GM21367 (cell line): Measurements from ENCODE around the gene GSDME.

ENCODE experiments used
- ATAC-seq: cut with Tn5 transposase; IDR thresholded peaks from one replicate; pipeline ENCODE4 v1.9.1; 2021; ENCODE audit not compliant: unreplicated experiment

Gene GSDME

GRCh38 chr7:24707988-24708615, 49.2 kb downstream of the GSDME start:
- no peak for ATAC-seq

DNA sequence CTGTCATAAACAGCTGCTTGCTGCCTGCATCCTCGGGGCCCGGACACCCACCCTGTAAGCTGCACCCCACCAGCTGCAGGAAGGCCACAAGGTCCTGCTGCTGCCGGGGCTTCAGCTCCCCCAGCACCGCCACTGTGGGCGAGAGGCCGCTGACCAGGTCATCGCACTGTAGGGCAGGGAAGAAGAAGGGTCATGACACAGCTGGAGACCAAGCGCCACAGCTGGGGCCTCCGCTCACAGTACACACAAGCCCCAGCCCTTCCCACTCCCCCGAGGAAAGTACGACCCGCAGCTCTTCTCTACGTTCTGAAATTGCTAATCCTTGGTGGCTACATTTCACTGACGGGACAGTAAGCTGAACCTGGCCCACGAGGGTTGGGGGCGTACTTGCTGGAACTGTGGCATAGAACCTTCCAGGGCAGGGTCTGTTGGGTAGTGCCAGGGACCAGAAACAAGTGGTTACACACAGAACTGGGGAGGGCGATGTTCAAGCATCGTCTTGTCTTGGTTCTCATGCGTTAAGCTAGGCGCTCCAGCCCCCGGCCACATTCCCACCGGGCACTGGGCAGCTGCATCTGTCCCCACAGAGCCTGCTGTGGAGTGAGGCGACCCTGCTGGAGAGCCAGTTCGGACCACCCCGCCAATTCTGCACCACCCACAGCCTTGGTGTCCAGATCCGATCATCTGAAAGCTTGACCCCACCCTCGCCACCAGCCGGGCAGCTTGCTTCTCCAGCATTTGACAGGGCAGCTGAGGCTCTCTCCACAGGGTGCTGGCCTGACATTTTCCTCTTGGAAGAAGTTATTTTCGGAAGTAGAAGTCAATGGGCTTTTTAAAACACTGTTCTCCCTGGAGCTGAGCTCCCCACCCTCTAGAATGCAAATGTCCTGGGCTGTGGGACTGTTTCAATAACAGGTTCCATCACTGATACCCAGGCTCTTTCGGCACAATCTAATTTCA, 50.8 kb downstream of the GSDME start:
- ATAC-seq, result no peak

GRCh38 chr7:24705461-24705954, 51.8 kb downstream of the GSDME start:
- no peak for ATAC-seq

DNA sequence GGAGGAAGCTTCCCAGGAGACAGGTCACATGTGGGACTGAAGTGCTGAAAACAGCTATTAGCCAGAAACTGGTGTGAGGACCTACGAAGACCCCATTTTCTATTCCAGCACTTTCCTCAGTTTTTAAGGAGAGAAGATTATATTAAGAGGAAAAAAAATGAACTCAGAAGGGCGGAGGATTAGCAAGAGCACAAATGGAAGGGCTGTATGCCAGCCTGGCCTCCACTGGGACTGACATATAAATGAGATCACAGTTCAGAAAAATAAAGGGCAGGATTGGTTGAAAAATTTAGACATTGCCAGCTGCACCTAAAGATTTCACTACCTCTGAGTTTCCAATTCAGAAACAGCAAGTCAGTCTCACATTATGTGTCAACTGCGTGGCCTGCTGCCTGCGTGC, 53.0 kb downstream of the GSDME start:
- ATAC-seq, result no peak

GRCh38 chr7:24703296-24703695, 54.0 kb downstream of the GSDME start:
- ATAC-seq, result no peak

GRCh38 chr7:24702755-24703154, 54.5 kb downstream of the GSDME start:
- no peak for ATAC-seq

- ATAC-seq, result no peak
Observed at GRCh38 chr7:24701261-24702235, 55.7 kb downstream of the GSDME start.

DNA sequence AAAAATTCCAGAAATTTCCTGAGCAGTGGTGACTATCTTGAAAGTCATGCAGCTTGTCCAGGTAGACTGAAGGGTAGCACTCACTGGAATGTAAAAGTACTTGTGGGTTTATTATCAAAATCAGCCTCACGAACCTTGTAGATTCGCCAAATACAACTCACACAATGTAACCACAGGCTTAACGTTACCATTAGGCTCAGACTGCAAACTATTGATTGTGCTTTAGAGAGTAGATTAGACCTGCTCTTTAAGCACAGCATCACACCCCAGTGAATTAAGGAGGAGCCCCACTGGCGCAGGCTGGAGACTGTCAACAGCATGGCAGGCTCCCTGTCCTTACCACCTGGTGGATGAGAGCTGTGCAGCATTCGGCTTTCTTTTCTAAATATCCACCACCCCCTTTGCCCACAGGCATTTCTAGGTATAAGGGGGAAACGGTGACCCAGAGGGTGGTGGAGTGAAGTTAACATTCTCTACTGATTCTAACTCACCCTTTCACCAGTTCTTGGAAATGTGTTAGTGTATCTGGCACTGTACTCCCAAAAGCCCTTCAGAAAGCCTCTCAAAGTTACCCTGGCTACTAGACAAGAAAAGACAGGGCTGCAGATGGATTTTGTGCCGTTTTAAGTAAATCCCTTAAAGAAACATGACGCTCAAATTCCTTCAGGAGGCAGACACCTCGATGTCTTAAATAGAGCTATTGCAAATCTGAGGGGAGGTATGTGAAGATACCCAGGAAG, 56.6 kb downstream of the GSDME start:
- no peak for ATAC-seq

DNA sequence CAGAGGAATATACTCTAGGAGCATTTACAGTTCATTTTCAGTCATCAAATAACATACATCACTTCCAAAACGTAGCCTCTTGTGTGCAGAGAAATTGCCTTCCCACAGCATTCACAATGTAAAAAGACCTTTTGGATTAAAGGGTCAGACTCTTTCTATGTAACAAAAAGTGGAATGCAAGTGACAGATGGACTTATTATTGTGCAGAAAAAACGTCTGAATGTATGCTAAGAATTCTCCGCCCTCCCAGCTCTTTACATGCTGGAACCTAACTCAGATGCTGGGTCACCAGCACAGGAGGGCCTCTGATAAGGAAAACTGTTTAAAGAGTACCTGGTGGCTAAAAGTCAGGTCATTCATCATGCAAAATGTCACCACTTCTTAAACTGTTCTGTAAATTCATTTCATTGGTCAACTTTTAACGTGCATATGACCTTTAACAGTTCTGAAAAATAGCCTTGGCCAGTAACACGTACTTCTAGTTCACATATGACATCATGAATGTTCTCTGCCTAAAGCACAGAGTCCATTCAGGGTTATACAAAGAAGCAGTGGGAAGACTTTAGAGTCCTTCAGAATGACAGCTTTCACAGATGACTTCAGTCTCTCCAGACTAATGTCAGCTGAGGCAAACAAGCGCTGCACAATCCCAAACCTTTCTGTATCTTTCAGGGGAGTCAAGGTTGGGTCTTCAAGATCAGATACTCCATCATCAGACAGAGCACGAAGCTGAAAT, 58.6 kb downstream of the GSDME start:
- no peak for ATAC-seq

GRCh38 chr7:24697416-24697815, 59.8 kb downstream of the GSDME start:
- ATAC-seq, result no peak

- ATAC-seq, result no peak
Observed at GRCh38 chr7:24692592-24692991, 64.7 kb downstream of the GSDME start.

DNA sequence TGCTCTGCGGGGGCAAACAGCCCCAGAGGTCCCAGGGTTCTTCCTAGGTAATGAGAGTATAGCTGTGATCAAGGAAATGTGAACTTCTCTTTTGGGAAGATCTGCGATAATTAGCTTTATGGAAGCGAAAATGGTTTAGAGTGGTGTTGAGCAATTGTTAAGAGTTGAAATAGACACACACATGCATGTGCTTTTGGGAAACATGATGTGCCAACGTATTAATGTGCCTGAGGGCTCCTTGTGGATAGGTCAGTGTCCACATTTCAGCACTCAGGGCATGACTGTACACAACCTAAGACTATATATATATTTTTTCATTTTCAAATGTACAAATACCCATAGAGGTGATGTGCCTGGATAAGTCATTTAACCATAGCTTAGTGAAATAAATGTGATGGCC, 67.0 kb downstream of the GSDME start:
- no peak for ATAC-seq

DNA sequence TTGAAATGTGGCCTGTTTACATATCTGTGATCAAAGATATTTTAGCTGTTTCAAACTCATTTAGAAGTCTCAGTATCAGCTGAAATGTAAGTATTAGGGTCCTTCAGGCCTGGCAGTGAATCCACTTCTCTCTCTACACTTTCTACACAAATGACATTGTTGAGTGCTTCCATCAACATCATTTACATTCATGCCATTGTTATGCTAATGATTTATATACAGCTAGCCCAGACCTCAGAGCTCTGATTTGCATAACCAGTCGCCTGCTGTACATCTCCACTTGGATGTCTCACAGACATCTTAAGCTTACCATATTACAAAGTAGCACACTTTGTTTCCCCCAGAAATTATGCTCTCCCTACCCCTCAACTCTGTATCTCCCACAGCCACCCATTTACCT, 71.6 kb downstream of the GSDME start:
- ATAC-seq, result no peak

GRCh38 chr7:24670782-24671181, 86.5 kb downstream of the GSDME start:
- no peak for ATAC-seq

- no peak for ATAC-seq
Observed at GRCh38 chr7:24669971-24670591, 87.2 kb downstream of the GSDME start.

- ATAC-seq, result no peak
Observed at GRCh38 chr7:24668927-24669635, 88.2 kb downstream of the GSDME start.

DNA sequence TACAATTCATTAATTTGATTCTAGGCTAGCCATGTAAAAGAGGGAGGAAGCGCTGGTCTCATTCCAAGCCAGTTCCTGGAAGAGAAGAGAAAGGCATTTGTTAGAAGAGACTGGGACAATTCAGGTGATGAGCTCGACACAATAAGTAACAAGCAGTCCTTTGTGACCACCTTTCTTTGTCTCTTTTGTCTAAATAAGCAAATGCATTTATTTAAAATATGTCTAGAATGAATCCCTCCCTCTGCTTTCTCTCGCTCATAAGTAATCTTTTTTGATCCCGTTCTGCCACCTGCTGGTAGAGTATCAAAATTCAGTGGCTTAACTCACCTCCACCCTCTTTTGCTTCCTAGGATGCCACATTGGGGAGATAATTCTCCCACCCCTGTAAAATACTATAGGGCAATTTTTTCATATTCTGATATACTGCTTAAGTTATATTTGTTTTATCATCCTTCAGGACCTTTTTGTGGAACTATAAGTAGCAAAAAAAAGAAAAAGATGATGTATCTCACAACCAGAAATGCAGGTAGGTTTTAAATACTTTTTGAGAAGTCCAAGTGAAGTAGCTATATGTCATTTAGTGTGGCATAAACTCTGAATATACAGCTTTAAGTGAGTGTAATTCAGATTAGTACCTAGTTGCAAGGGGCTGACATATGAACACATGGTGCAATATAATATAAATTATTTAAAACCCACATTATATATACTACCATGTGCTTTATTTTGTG, 91.5 kb downstream of the GSDME start:
- no peak for ATAC-seq

DNA sequence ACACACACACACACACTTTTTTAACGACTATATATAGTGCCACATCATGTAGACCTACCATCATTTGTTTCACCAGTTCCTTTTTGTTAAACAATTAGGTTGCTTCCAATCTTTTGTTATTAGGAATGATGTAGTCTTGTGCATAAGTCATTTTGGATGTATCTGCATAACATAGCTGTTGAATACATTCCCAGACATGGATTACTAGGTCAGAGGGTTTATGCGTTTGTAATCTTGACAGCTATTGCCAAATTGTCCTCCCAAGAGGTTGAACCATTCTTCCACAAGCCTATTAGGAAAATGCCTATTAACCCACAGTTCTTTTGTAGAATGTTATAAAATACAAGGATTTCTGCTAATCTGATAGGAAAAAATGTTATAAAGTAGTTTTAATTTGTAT, 96.7 kb downstream of the GSDME start:
- ATAC-seq, result no peak
